Loucy (cell line): Measurements from ENCODE around the gene TAGAP.

Experiments used
- EZH2phosphoT487 ChIP-seq: fragments of 200-600 bp; IDR thresholded peaks from 2 replicates; pipeline ENCODE4 v1.6.1; 2018; ENCODE audit warnings: antibody characterized with exemption, mild to moderate bottlenecking, moderate library complexity, borderline replicate concordance
- TF ChIP-seq, protein P1 (sequence below): fragments of 200-600 bp; sonication (generic); conservative IDR thresholded peaks from 2 replicates; pipeline ENCODE4 v1.5.1; 2014; ENCODE audit warnings: mild to moderate bottlenecking, antibody characterized with exemption, low read length

DNA sequence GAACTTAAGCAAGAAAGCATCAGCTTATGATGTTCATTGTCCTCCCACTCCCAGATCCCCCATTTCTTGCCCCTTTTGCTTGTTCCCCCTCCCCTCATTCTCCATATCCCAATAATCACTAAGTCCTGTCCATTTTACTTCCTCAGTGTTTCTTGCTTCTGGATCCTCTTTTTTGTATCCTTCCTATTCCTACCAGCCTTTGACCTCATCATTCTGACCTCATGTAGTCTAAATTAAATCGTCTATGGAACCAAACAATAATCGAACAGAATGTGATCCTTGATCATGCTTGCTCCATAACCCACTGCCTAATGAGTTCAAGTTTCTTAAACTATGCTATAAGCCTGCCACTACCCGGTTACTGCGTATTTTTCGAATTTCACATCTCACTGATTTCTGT lies 39.4 kb downstream of the TAGAP start:
- TF ChIP-seq, protein P1, sequence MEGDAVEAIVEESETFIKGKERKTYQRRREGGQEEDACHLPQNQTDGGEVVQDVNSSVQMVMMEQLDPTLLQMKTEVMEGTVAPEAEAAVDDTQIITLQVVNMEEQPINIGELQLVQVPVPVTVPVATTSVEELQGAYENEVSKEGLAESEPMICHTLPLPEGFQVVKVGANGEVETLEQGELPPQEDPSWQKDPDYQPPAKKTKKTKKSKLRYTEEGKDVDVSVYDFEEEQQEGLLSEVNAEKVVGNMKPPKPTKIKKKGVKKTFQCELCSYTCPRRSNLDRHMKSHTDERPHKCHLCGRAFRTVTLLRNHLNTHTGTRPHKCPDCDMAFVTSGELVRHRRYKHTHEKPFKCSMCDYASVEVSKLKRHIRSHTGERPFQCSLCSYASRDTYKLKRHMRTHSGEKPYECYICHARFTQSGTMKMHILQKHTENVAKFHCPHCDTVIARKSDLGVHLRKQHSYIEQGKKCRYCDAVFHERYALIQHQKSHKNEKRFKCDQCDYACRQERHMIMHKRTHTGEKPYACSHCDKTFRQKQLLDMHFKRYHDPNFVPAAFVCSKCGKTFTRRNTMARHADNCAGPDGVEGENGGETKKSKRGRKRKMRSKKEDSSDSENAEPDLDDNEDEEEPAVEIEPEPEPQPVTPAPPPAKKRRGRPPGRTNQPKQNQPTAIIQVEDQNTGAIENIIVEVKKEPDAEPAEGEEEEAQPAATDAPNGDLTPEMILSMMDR: no peak
- TF ChIP-seq EZH2phosphoT487: no peak
